ENCODE results near the gene CRACDL.

DNA sequence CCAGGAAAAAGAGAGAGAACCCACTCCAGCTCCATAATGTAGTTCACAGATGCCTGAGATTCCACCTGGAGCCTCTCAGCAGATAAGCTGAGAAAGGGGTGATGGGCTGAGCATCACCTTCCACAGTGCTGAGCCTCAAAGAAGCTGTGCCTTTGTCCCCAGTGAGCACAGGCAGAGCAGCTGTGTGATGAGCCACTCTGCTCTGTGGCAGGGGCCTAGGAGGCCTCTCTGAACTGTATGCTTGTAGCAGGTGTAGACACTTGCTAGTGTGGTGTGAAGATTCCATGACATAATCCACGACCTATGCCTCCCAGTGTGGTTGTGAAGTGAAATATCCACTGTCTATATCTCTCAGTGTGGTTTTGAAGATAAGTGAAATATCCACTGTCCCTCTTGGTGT lies 134.7 kb downstream of the CRACDL start:
- TF ChIP-seq, protein P1, sequence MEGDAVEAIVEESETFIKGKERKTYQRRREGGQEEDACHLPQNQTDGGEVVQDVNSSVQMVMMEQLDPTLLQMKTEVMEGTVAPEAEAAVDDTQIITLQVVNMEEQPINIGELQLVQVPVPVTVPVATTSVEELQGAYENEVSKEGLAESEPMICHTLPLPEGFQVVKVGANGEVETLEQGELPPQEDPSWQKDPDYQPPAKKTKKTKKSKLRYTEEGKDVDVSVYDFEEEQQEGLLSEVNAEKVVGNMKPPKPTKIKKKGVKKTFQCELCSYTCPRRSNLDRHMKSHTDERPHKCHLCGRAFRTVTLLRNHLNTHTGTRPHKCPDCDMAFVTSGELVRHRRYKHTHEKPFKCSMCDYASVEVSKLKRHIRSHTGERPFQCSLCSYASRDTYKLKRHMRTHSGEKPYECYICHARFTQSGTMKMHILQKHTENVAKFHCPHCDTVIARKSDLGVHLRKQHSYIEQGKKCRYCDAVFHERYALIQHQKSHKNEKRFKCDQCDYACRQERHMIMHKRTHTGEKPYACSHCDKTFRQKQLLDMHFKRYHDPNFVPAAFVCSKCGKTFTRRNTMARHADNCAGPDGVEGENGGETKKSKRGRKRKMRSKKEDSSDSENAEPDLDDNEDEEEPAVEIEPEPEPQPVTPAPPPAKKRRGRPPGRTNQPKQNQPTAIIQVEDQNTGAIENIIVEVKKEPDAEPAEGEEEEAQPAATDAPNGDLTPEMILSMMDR (conservative IDR thresholded peaks at IDR 0.05; ENCODE audit: low read depth, low read length): no peak
- TF ChIP-seq EZH2 (IDR thresholded peaks at IDR 0.05; ENCODE audit: low read length, unreplicated experiment): no peak

Measured in PC-3 (cell line).